NCI-H2196 treated with DMSO at 0.1 percent for 48 hours (cell line): ENCODE results near the gene CDC42SE2.
"Not testable (repeated sequence)": the region's sequence is repeated elsewhere in the genome, so short reads cannot be mapped to it uniquely, and the experiment has no call there.

Source experiments
- DNase-seq: peaks from one replicate; lab custom pipeline; 2025; ENCODE audit not compliant: unreplicated experiment; lab: John Stamatoyannopoulos, UW

CDC42SE2 gene

DNA sequence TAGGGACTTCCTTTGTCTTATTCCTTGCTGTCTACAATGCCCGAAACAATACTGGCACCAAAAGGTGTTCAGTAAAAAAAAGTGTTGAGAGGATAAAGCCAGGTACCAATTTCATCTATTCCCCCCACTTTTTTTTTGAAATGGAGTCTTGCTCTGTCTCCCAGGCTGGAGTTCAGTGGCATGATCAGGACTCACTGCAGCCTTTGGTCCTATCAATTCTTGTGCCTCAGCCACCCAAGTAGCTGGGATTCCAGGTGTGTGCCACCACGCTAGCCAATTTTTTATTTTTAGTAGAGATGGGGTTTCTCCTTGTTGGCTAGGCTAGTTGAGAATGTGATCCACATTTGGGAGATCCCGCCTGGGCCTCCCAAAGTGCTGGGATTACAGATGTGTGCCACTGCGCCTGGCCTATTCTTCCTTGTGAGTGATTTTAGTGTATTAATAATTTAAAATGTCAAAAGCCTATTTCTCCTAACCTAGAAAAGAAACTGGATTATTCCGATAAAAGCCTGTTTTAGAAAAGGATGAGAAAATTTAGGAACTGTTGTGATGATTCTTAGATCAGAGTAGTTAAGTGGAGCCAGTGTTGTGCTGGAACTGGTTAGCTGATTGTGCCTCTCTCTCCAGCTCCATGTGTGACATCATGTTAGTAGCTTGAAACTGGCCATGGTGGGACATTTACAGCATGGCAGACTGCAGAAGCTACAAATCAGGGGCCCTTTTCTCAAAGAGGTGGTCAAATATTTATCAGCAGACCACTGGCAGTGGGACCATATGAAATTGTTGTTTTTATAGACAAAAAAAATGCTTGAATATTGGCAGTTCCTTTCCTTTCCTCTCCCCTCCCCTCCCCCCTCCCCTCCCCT, 14.3 kb downstream of the CDC42SE2 start:
- no peak for DNase-seq

DNA sequence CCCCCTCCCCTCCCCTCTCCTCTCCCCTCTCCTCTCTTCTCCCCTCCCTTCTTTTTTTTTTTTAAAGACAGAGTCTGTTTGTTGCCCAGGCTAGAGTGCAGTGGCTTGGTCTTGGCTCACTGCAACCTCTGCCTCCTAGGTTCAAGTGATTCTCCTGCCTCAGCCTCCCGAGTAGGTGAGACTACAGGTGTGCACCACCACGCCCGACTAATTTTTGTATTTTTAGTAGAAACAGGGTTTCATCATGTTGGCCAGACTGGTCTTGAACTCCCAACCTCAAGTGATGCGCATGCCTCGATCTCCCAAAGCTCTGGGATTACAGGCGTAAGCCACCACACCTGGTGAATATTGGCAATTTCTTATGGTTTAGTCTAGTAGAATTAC, 14.9 kb downstream of the CDC42SE2 start:
- DNase-seq = not testable (repeated sequence)

DNA sequence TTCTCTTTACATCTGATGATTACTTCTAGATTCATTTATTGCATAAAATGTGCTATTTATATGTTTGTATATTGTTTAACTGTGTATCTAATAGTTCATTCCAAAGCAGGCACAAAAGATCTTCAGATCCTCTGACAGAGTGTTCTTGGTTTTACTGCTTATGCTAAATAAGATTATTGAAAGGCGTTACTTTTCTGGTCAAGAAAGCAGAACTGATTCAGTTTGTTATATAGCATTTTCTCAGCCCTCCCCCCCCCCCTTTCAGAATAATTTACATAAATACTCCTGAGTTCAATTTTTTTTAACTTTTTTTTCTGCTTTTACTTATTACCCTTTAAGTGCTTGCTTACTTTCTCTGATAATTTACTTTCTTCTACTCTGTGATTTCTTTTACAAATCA, 15.4 kb downstream of the CDC42SE2 start:
- DNase-seq = no peak

DNA sequence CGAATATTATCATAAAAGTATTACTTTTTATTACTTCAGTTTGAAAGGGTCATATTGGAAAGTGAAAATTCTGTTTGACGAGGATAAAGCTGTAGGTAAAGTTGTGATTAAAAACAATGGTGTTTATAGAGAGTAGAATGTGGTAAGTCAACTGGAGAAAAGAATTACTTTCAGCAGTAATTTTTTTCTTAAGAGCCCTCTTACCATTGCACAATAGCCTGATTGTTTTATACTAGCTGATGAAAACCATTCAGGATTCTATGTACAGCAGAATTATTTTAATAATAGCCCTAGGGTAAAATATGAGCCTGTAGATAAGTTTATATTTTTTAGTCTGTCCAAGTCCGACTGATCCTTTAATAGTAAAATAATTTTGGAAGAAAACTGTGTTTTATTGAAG, 16.6 kb downstream of the CDC42SE2 start:
- DNase-seq = no peak

DNA sequence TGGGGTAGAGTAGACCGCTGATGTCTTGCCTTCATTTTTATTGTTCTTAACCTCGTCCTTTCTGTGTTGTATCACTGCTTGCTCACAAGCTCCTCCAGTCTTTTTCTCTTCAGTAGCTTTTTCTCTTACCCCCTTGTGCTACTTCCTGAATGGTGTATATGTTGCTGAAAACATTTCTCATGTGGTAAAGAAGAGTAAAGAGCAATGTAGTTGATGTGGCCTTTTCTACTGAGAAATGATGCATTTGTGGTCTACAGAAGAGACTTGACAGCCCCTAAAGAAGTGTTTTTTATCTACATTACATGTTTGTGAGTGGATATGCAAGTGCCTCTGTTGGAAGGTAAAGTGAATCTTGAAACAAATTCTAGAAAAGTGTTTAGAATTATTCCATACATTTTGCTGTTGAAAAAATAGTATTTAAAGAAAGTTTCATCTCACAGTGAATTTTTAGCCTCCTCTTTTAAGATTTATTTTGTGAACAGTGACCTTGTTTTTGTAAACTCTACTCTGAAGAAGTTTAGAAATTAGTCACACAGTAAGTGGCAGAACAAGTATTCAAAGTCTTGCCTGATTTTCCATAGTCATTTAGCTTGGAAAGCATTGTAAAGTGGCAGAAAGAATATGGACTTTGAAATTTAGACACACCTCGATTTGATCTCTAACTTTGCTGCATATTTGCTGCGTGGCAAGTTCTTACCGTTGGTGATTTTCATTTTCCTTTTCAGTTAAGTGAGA, 17.4 kb downstream of the CDC42SE2 start:
- no peak for DNase-seq

DNA sequence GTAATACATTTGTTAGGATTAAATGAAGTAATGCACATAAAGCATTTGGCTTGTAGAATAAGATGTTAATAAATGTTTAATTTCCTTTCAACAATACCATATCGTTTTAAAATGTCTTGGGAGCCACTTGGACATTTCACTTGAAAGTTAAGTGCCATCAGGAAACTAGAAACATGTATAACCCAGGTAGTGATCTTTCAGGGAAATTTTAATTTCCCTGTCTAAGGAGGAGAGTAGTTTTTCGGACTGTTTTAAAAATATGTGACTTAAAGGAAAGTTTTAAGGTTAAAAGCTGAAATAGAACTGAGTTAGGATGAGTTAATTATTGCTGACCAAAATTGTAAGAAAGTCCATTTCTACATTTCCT, 18.0 kb downstream of the CDC42SE2 start:
- no peak for DNase-seq

DNA sequence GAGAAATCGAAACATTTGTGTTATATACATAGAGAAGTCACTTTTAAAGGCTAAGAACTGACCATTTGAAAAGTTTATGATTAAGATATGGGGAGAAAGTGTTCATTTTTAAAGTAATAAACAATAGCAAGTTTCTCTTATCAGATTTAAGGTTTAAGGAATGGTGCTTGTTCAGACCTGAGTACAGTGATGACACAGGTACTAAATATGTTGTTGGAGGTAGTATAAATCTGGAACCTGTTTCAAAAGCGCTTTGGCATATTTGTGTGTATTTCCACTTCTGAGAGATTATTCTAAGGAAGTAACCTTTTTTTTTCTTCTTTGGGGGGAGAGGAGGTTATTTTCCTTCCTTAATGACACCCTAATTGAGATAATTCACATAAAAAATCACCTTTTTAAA, 18.4 kb downstream of the CDC42SE2 start:
- DNase-seq = no peak

DNA sequence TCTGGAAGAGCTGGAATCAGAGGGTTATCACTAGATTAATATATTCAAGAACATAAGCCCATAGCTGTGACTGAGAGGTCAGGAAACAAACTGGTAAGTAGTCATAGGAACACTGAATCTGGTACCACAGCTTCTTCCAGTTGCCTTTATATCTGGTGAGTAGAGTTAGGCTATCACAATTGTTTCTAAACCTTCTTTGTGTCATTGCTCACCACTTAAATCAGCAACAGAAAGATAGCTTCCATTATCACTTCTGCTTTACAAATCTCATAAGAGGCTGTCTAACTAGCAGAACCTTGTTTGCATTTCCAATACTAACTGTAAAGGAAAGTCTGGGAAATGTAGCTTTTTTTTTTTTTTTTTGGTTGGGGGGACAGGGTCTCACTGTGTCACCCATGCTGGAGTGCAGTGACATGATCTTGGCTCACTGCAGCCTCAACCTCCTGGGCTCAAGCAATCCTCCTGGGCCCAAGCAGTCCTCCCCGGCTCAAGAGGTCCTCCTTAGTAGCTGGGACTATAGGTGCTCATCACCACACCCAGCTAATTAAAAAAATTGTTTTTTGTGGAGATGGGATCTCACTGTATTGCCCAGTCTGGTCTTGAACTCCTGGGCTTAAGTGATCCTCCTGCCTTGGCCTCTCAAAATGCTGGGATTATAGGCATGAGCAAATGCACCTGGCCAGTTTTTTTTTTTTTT, 22.0 kb downstream of the CDC42SE2 start:
- DNase-seq = no peak

DNA sequence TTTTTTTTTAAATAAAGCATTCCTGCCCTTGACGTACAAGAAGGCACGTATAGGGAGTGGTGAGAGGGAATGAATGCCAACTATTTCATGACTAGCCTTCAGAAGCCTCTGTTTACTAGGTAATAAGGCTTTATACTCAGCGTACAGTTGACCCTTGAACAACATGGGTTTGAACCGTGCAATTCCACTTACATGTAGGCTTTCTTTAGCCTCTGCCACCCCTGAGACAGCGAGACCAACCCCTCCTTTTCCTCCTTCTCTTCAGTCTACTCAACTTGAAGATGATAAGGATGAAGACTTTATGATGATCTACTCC, 22.5 kb downstream of the CDC42SE2 start:
- no peak for DNase-seq

DNA sequence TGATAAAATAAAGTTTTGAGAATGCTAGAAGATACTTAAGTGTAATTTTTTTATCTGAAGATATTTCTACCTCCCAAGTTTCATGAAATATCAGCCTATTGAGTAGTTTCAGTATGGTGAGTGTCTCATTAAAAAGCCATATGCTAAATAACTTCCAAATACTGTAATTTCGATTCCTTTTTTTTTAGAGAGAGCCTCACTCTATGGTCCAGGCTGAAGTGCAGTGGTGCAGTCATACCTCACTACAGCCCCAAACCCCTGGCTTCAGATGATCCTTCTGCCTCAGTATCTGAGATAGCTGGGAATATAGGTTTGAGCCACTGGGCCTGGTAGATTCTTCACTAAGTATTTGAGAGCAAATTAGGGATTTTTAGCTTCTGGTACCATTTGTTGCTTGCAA, 24.5 kb downstream of the CDC42SE2 start:
- no peak for DNase-seq

DNA sequence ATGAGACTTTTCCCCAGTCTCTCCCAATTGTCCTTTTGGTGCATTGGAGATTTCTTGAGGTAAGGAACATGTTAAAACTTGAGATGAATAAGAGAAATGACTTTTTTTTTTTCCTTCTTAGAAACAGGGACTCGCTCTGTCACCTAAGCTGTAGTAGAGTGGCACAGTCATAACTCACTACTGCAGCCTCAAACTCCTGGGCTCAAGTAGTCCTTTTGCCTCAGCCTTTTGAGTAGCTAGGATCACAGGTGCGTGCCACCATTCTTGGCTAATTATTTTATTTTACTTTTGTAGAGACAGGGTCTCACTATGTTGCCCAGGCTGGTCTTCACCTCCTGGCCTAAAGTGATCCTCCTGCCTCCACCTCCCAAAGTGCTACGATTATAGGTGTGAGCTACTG, 25.9 kb downstream of the CDC42SE2 start:
- no peak for DNase-seq

DNA sequence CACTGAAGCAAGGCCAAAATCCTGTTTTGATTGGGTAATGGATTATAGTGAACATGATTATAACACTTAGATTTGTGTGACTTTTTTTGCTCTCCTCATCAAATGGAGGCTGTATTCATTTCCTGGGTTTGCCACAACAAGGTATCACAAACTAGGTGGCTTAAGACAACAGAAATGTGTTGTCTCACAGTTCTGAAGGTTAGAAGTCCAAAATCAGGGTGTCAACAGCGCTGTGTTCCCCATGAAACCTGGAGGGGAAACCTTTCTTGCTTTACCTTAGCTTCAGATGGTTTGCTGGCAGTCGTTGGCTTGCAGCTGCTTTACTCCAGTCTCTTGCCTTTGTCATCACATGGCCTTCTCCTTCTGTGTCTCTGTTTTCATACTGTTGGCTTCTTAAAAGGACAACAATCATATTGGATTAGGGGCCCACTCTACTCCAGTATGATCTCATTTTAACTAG, 32.4 kb downstream of the CDC42SE2 start:
- DNase-seq = no peak

DNA sequence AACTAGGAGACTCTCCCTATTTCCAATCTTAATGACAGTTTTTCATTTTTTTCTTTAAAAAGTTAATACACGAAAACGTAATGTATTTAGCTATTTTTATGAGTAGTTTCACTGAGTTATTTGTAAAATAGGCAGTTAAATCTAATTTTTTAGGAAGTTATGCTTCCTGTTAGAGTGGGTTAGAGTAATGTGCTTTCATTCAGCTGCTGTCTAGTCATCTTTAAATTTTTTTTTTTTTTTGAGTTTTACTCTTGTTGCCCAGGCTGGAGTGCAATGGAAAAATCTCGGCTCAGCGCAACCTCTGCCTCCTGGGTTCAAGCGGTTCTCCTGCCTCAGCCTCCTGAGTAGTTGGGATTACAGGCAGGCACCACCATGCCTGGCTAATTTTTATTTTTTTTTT, 34.0 kb downstream of the CDC42SE2 start:
- no peak for DNase-seq

DNA sequence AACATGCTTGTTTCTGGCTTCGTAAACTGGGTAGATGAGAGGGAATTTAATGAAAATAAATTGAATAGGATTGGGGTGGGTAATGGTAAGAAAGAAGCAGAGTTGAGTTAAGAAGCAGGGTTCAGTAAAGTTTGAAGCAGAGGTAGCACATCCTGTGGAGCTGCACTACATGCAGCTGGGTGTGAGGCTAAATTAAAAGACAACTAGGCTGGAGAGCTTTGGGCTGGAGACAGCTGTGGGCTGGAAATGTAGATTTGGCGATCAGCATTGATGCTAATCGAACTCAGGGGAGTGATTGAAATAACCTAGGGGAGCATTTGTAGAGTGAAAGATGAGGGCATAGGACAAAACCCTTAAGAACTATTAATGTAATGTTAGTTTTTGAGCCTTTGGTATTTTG, 35.6 kb downstream of the CDC42SE2 start:
- DNase-seq = no peak

DNA sequence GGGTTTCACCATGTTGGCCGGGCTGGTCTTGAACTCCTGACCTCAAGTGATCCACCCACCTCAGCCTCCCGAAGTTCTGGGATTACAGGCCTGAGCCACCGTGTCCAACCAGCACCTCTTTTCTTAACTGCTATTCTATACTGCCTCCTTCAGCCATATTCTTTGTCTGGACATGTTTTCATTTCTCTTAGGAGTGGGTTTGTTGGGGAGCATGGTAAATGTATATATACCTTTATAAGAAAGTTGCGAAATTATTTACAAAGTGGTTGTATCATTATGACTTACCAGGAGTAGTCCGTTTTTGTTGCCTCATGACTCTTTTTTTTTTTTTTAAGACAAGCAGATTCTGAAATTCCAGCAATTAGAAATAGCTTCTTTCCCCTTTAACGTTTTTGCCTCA, 38.7 kb downstream of the CDC42SE2 start:
- DNase-seq = no peak

DNA sequence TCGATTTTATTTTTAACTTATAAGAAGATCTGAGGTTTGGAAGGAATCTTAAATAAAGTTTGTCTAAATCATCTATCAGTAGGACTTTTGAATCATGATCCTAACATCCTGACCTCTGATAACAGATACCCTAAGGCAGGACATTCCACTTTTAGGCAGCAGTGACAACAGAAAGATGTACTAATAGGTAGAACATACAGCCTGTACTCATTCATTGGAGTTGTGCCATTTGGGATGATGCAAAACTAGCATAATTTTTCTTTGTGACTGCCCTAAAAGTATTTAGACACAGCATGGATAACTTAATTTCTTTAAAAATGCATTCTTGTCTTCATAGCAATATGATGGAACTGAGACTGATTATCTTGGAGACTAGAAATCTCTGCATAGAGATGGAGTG, 39.7 kb downstream of the CDC42SE2 start:
- DNase-seq = no peak

DNA sequence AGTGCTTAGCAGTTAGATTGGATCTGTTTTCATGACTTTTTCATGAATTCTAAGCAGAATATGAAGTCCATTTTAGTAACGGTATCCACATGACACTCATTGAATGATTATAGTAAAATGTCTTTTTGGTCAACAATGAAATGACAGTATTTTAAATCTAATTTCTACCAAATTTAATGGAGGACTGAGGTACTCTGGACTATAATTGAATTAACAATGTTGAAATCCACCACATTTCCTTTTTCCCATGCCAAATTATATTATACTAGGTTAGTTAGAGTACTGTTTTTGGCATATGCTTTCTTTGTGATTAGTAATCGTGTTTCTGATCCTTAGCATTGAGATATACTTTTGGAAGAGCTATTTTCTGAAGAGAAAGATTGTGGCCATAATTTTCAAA, 40.6 kb downstream of the CDC42SE2 start:
- DNase-seq = no peak

DNA sequence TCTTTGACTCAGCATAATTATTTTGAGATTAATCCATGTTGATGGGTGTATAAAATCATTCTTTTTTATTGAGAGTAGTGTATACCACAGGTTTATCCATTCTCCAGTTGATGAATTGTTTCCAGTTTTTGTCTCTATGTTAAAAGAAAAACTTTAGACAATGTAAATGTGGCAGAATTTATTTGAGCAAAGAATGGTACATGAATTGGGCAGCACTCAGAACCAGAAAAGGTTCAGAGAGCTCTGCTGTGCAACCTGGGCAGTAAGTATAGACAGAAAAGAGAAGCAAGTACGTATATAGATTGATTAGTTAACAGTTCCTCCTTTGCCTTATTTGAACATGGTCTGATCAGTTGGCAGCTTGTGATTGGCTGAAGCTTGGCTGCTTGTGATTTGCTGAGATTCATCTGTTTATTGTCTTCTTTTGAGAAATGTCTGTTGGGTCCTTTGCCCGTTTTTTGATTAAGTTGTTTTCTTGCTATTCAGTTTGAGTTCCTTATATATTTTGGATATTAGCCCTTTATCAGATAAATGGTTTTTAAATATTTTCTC, 41.4 kb downstream of the CDC42SE2 start:
- DNase-seq = no peak

DNA sequence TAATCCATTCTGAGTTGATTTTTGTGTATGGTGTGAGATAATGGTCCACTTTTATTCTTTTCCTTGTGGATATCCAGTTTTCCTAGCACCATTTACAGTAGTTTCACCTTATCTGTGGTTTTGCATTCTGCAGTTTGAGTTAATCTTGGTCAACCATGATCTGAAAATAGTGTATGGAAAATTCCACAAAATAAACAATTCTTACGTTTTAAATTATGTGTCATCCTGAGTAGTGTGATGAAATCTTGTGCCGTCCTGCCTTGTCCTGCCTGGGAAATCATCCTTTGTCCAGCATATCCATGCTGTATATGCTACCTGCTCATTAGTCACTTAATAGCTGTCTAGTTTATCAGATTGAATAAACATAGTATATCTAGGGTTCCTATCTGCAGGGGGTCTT, 42.1 kb downstream of the CDC42SE2 start:
- DNase-seq = no peak

DNA sequence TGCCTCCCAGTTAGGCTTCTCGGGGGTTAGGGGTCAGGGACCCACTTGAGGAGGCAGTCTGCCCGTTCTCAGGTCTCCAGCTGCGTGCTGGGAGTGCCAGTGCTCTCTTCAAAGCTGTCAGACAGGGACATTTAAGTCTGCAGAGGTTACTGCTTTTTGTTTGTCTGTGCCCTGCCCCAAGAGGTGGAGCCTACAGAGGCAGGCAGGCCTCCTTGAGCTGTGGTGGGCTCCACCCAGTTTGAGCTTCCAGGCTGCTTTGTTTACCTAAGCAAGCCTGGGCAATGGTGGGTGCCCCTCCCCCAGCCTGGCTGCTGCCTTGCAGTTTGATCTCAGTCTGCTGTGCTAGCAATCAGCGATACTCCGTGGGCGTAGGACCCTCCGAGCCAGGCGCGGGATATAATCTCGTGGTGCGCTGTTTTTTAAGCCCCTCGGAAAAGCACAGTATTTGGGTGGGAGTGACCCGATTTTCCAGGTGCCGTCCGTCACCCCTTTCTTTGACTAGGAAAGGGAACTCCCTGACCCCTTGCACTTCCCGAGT, 48.5 kb downstream of the CDC42SE2 start:
- DNase-seq = not testable (repeated sequence)

DNA sequence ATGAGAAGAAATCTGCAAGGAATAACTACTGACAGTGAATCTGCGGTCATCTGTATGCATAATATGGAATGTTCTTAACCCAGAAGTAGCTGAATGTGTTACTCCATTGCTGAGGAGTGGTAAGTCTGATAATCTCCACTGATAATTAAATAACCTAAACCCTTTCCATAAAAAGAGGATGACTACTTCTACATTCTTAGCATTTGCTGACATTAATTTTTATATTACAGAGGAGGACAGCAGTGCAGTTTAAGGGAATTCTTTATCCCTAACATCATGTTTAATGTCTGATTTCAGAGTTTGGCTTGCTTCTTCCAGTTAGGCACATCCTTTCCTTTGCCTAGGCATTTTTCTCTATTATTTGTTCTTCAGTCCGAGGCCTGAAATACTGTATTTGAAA, 52.2 kb downstream of the CDC42SE2 start:
- no peak for DNase-seq

DNA sequence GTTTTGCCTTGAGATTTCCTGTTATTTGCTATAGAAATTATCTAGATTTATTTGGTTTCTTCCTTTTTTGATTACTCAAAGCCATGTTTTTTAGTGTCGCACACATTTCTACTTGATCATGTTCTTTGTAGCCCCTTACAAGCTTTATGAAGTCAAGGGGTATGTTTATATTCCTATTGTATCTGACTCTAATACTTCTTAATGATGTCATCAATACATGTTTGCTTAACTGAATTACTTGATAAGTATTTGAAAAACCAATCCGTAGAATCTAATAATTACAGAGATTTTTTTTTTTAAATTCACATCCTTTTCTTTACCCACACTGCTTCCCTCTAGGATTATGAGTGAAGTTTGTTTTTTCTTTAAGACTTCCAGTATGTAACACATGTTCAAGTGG, 53.0 kb downstream of the CDC42SE2 start:
- no peak for DNase-seq
